Neuronal stem cell (in vitro differentiated cells): ENCODE data around the gene GTPBP4.

Source experiments
- DNase-seq: peaks from one replicate; pipeline ENCODE4 v3.0.0-alpha.2; 2013; ENCODE audit warnings: low spot score
- H2AFZ ChIP-seq: one replicate; pipeline ENCODE4 v1.6.1; 2013; ENCODE audit warnings: mild to moderate bottlenecking, low read length, inconsistent platforms
- H2AK5ac ChIP-seq: 2 replicates; pipeline ENCODE4 v1.6.1; 2013; ENCODE audit warnings: low read depth, mild to moderate bottlenecking, inconsistent platforms, low read length, moderate library complexity, mixed read lengths
- H2BK120ac ChIP-seq: 2 replicates; pipeline ENCODE4 v1.6.1; 2013; ENCODE audit warnings: low read depth, mild to moderate bottlenecking, inconsistent platforms, low read length, moderate library complexity, mixed read lengths
- H2BK12ac ChIP-seq: one replicate; pipeline ENCODE4 v1.6.1; 2013; ENCODE audit warnings: low read length, inconsistent platforms
- H2BK15ac ChIP-seq: 2 replicates; pipeline ENCODE4 v1.6.1; 2013; ENCODE audit warnings: mild to moderate bottlenecking, low read length, inconsistent platforms, mixed read lengths
- H2BK5ac ChIP-seq: one replicate; pipeline ENCODE4 v1.6.1; 2013; ENCODE audit warnings: inconsistent platforms, mild to moderate bottlenecking, low read length, moderate library complexity
- H3K14ac ChIP-seq: one replicate; pipeline ENCODE4 v1.6.1; 2013; ENCODE audit warnings: low read length, inconsistent platforms
- H3K18ac ChIP-seq: 2 replicates; pipeline ENCODE4 v1.6.1; 2013; ENCODE audit warnings: low read length, inconsistent platforms
- H3K23ac ChIP-seq: 2 replicates; pipeline ENCODE4 v1.6.1; 2013; ENCODE audit warnings: low read depth, mild to moderate bottlenecking, mixed read lengths, low read length, inconsistent platforms; ENCODE audit not compliant: poor library complexity
- H3K27ac ChIP-seq: replicated peaks from 3 replicates; pipeline ENCODE4 v1.5.1; 2013; ENCODE audit warnings: low read length, inconsistent platforms
- H3K27me3 ChIP-seq, 3 experiments: 2 replicates each; pipeline ENCODE4 v1.6.1; 2013; ENCODE audit warnings: low read length in 3 of 3, mild to moderate bottlenecking in 2 of 3, inconsistent platforms in 1 of 3, low read depth in 1 of 3, mixed read lengths in 1 of 3, moderate library complexity in 1 of 3; ENCODE audit not compliant: control insufficient read depth in 3 of 3, insufficient read depth in 3 of 3
- H3K36me3 ChIP-seq, 2 donors: replicated peaks in 1 of 2; 2 replicates each; pipeline ENCODE4 v1.6.1; 2013; ENCODE audit warnings: low read length in 2 of 2; ENCODE audit not compliant: control insufficient read depth in 2 of 2, insufficient read depth in 2 of 2
- H3K4ac ChIP-seq: 2 replicates; pipeline ENCODE4 v1.6.1; 2013; ENCODE audit warnings: inconsistent platforms, mild to moderate bottlenecking, low read length, moderate library complexity
- H3K4me1 ChIP-seq, 2 donors: 1 replicate in 1 of 2; 2 replicates in 1 of 2; pipeline ENCODE4 v1.6.1; 2013; ENCODE audit warnings: low read length in 2 of 2, low read depth in 1 of 2; ENCODE audit not compliant: control insufficient read depth in 2 of 2, insufficient read depth in 1 of 2
- H3K4me2 ChIP-seq: one replicate; pipeline ENCODE4 v1.6.1; 2013; ENCODE audit warnings: mild to moderate bottlenecking, low read length, inconsistent platforms; ENCODE audit not compliant: insufficient read depth, poor library complexity, severe bottlenecking
- H3K4me3 ChIP-seq, 2 donors: 2 replicates each; pipeline ENCODE4 v1.5.1; 2013; ENCODE audit warnings: low read length in 2 of 2, mild to moderate bottlenecking in 2 of 2, inconsistent platforms in 1 of 2, moderate library complexity in 1 of 2
- H3K79me1 ChIP-seq: one replicate; pipeline ENCODE4 v1.6.1; 2013; ENCODE audit warnings: low read depth, mild to moderate bottlenecking, inconsistent platforms, low read length, moderate library complexity
- H3K9ac ChIP-seq: one replicate; pipeline ENCODE4 v1.6.1; 2013; ENCODE audit warnings: mild to moderate bottlenecking, low read depth, low read length, inconsistent platforms; ENCODE audit not compliant: poor library complexity
- H3K9me3 ChIP-seq, 2 donors: replicated peaks in 1 of 2; 2 replicates each; pipeline versions ENCODE3 to v1.6.1; 2013; ENCODE audit warnings: low read length in 2 of 2, mild to moderate bottlenecking in 2 of 2, inconsistent platforms in 1 of 2, low read depth in 1 of 2, mixed read lengths in 1 of 2, moderate library complexity in 1 of 2; ENCODE audit not compliant: control insufficient read depth in 2 of 2, insufficient read depth in 1 of 2
- H4K8ac ChIP-seq: one replicate; pipeline ENCODE4 v1.6.1; 2013; ENCODE audit warnings: low read depth, mild to moderate bottlenecking, inconsistent platforms, low read length, moderate library complexity
- H4K91ac ChIP-seq: one replicate; pipeline ENCODE4 v1.6.1; 2013; ENCODE audit warnings: low read length, low read depth, mild to moderate bottlenecking, inconsistent platforms; ENCODE audit not compliant: poor library complexity
- WGBS, 2 donors: extraction: QIAGEN DNeasy Blood & Tissue Kit; methylation state at CpG; one replicate each; pipeline ENCODE4 v1.1.7; 2013; ENCODE audit warnings: missing lambda C conversion rate in 2 of 2, mixed read lengths in 1 of 2; ENCODE audit not compliant: insufficient read length in 2 of 2, insufficient replicate concordance in 1 of 2; ENCODE audit errors: extremely low coverage in 2 of 2; 5-methylcytosine and 5-hydroxymethylcytosine counted together

Gene GTPBP4

GRCh38 chr10:986137-986825, 2.0 kb upstream of the GTPBP4 start:
- H3K23ac ChIP-seq, result no peak overlapping the region
- H2BK5ac ChIP-seq, result no peak overlapping the region
- DNase-seq, result no peak
- no peak overlapping the region for H3K14ac ChIP-seq
- peaks cover 0 to 20% of the 10 kb centered on the region in 2 donors for H3K36me3 ChIP-seq
- no peak overlapping the region for H4K91ac ChIP-seq
- peaks cover 5% of the 10 kb centered on the region for H3K79me1 ChIP-seq
- peaks cover 7 to 12% of the 10 kb centered on the region in 2 donors for H3K4me1 ChIP-seq
- no peak overlapping the region for H3K18ac ChIP-seq
- H3K4me2 ChIP-seq, result no peak overlapping the region
- H3K9me3 ChIP-seq, result no peaks in the 10 kb centered on the region
- H3K27me3 ChIP-seq, result no peaks in the 10 kb centered on the region
- H4K8ac ChIP-seq, result no peak overlapping the region
- H3K9ac ChIP-seq, result no peak overlapping the region
- no peak overlapping the region for H3K4me3 ChIP-seq
- no peak overlapping the region for H3K4ac ChIP-seq
- H2AK5ac ChIP-seq, result no peak overlapping the region
- no peak overlapping the region for H2BK120ac ChIP-seq
- no peak overlapping the region for H3K27ac ChIP-seq
- H2BK12ac ChIP-seq, result no peak overlapping the region
- no CpG with 5 or more reads among the region's 7 CpGs for WGBS, 2 donors
- H2BK15ac ChIP-seq, result no peak overlapping the region
- no peak overlapping the region for H2AFZ ChIP-seq

GRCh38 chr10:986881-987619, 1.2 kb upstream of the GTPBP4 start:
- Histone ChIP-seq H2BK5ac (peak overlapping the region; percentile 87), H2BK15ac (no peak overlapping the region), H3K36me3 (peaks cover 0 to 21% of the 10 kb centered on the region in 2 donors), H4K8ac (no peak overlapping the region), H3K4me3 (peak overlapping the region; percentile 92 to 99), H4K91ac (no peak overlapping the region), H3K23ac (no peak overlapping the region), H3K27ac (no peak overlapping the region), H3K27me3 (no peaks in the 10 kb centered on the region), H3K79me1 (peaks cover 5% of the 10 kb centered on the region), H3K9me3 (no peaks in the 10 kb centered on the region), H2AFZ (peak overlapping the region; percentile 88), H3K18ac (no peak overlapping the region), H3K9ac (no peak overlapping the region), H3K4ac (no peak overlapping the region), H3K14ac (no peak overlapping the region), H3K4me1 (peaks cover 7 to 12% of the 10 kb centered on the region in 2 donors), H2BK12ac (no peak overlapping the region), H3K4me2 (peak overlapping the region; percentile 90), H2BK120ac (no peak overlapping the region), H2AK5ac (no peak overlapping the region)
- no CpG with 5 or more reads among the region's 14 CpGs for WGBS, 2 donors
- no peak for DNase-seq

- DNase-seq, result no peak
- Histone ChIP-seq H4K8ac (no peak overlapping the region), H3K18ac (peak overlapping the region; percentile 97), H3K23ac (peak overlapping the region; percentile 87), H3K27ac (no peak overlapping the region), H2BK12ac (no peak overlapping the region), H3K4me3 (peak overlapping the region; percentile 92 to 99), H3K9ac (peak overlapping the region; percentile 96), H2AK5ac (peak overlapping the region; percentile 82), H3K4me1 (peaks cover 7 to 12% of the 10 kb centered on the region in 2 donors), H2AFZ (peak overlapping the region; percentile 88), H4K91ac (no peak overlapping the region), H2BK120ac (no peak overlapping the region), H2BK15ac (no peak overlapping the region), H3K9me3 (no peaks in the 10 kb centered on the region), H3K4ac (no peak overlapping the region), H2BK5ac (peak overlapping the region; percentile 87), H3K79me1 (peaks cover 5% of the 10 kb centered on the region), H3K14ac (peak overlapping the region; percentile 50), H3K27me3 (no peaks in the 10 kb centered on the region), H3K4me2 (peak overlapping the region; percentile 90), H3K36me3 (peaks cover 0 to 24% of the 10 kb centered on the region in 2 donors)
- WGBS, 2 donors, result no CpG with 5 or more reads among the region's 7 CpGs
These were observed 689 bp upstream of the GTPBP4 start for GRCh38 chr10:987620-987869.
